ENCODE data around the gene PRKRIP1.
"Not testable (repeated sequence)": the region's sequence is repeated elsewhere in the genome, so short reads cannot be mapped to it uniquely, and the experiment has no call there.

Gene PRKRIP1

DNA sequence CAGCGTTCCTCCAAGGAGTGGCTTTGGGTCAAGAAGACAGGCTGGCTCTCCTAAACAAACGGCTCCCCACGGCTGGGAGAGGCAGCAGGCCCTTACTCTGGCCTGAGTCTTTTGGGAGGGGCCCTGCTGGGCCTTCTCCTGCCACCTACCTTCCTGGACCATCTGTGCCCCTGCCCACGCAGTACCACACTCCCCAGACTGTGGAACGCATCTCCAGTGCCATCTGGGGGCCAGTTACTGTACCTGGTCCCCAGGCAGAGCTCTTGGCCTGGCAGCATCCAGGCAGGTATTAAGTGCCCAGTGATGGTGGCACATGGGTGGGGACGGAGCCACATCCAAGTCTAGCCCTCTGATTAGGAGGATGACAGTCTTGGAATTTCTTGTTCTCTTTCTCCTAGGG lies 54.1 kb downstream of the PRKRIP1 start:
- Histone ChIP-seq H3K36me3 (ENCODE audit: control insufficient read depth, insufficient read depth, low read length, severe bottlenecking) (peaks cover 9% of the 10 kb centered on the region), H3K4me1 (ENCODE audit: control insufficient read depth, insufficient read depth, low read length) (peaks cover 4% of the 10 kb centered on the region), H3K27me3 (replicated peaks; ENCODE audit: control insufficient read depth, insufficient read depth, low read length) (no peaks in the 10 kb centered on the region), H3K4me3 (ENCODE audit: low read length) (no peak overlapping the region), H3K9me3 (ENCODE audit: control insufficient read depth, low read length) (no peaks in the 10 kb centered on the region), H3K9ac (ENCODE audit: low read length) (no peak overlapping the region)
- DNase-seq (ENCODE audit: low read depth), result no peak

DNA sequence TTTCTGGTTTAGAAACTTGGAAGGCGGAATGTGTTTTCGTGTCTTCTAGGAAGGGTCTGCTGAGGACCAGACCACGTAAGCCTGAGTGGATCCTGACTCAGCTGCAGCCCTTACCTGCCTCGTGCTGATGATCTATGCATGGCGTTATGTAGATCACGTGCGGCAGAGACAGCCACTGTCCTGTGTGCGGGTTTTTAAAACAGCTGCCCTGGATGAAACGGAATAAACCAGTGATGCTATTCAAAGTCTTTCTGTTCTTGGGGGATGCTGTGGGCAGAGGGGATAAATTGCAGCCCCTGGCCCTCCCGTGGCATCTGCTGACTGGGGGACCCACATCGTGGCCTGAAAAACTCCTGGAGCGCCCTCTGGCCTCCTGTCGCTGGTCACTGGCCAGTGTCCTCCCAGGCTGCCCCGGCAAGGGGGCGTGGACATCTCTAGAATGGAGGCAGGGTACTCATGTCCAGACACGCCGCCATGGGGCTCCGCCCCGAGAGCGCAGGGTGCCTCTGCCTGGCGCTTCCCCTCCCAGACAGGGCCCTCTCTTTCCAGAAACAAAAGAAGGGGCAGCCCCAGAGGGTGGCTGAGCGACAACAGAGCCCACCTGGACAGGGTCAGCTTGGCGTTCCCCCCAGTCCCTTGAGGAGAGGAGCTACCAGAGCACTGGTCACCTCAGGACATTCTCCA lies 55.4 kb downstream of the PRKRIP1 start:
- no peaks in the 10 kb centered on the region for H3K9me3 ChIP-seq (ENCODE audit: control insufficient read depth, low read length)
- H3K4me3 ChIP-seq (ENCODE audit: low read length), result peak overlapping the region; percentile 23
- no peaks in the 10 kb centered on the region for H3K27me3 ChIP-seq (replicated peaks; ENCODE audit: control insufficient read depth, insufficient read depth, low read length)
- no peak for DNase-seq (ENCODE audit: low read depth)
- no peak overlapping the region for H3K9ac ChIP-seq (ENCODE audit: low read length)
- peaks cover 13% of the 10 kb centered on the region for H3K36me3 ChIP-seq (ENCODE audit: control insufficient read depth, insufficient read depth, low read length, severe bottlenecking)
- peaks cover 4% of the 10 kb centered on the region for H3K4me1 ChIP-seq (ENCODE audit: control insufficient read depth, insufficient read depth, low read length)

DNA sequence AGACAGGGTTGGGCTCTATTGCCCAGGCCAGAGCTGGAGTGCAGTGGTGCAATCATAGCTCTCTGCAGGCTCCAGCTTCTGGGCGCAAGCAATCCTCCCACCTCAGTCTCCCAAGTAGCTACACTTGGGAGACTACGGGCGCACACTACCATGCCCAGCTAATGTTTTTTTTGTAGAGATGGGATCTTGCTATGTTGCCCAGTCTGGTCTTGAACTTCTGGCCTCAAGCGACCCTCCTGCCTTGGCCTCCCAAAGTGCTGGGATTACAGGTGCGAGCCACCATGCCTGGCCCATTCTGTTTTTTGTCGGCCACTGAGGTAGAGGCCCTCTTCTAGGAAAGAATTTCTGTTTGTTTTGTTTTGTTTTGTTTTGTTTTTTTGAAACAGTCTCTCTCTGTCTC lies 56.3 kb downstream of the PRKRIP1 start:
- no peak overlapping the region for H3K9ac ChIP-seq (ENCODE audit: low read length)
- no peaks in the 10 kb centered on the region for H3K9me3 ChIP-seq (ENCODE audit: control insufficient read depth, low read length)
- H3K36me3 ChIP-seq (ENCODE audit: control insufficient read depth, insufficient read depth, low read length, severe bottlenecking), result peaks cover 14% of the 10 kb centered on the region
- peaks cover 4% of the 10 kb centered on the region for H3K4me1 ChIP-seq (ENCODE audit: control insufficient read depth, insufficient read depth, low read length)
- no peak for DNase-seq (ENCODE audit: low read depth)
- H3K27me3 ChIP-seq (replicated peaks; ENCODE audit: control insufficient read depth, insufficient read depth, low read length), result no peaks in the 10 kb centered on the region
- no peak overlapping the region for H3K4me3 ChIP-seq (ENCODE audit: low read length)

DNA sequence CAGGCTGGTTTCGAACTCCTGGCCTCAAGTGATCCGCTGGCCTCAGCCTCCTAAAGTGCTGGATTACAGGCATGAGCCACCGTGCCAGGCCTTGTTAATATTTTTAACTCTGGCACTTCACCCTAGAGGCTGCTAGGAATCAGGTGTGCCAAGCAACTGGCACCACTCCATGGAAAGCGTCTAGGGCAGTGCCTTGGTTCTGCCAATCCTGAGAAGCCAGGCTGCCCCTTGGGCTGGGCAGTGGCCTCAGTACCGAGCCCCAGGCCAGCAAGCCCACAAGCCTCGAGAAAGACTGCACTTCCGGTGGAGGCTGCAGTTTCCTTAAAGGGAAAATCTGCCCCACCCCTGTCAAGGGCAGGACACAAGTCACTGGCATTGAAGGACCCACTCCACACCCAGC lies 57.2 kb downstream of the PRKRIP1 start:
- DNase-seq (ENCODE audit: low read depth), result no peak
- H3K9ac ChIP-seq (ENCODE audit: low read length), result no peak overlapping the region
- H3K9me3 ChIP-seq (ENCODE audit: control insufficient read depth, low read length), result no peaks in the 10 kb centered on the region
- no peaks in the 10 kb centered on the region for H3K27me3 ChIP-seq (replicated peaks; ENCODE audit: control insufficient read depth, insufficient read depth, low read length)
- peaks cover 20% of the 10 kb centered on the region for H3K36me3 ChIP-seq (ENCODE audit: control insufficient read depth, insufficient read depth, low read length, severe bottlenecking)
- no peak overlapping the region for H3K4me3 ChIP-seq (ENCODE audit: low read length)
- peaks cover 4% of the 10 kb centered on the region for H3K4me1 ChIP-seq (ENCODE audit: control insufficient read depth, insufficient read depth, low read length)

DNA sequence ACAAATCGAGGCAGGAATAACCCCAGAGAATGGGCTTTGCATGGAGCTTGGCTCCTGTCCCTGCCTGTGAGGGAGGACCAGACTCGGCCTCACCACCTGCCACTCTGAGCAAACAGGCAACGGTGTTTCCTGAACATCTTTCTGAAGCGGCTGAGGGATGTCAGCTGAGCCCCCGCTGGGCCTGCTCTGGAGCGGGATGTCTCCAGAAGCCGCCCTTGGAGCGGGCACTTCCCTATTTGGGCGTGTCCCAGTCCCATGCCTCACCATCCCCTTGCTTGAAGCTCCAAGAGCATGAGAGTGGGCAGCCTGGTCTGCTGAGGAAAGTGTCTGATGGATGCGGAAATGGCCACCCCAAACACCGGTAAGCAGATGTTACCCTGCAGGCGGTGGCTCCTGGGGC lies 58.3 kb downstream of the PRKRIP1 start:
- Histone ChIP-seq H3K9me3 (ENCODE audit: control insufficient read depth, low read length) (no peaks in the 10 kb centered on the region), H3K4me3 (ENCODE audit: low read length) (no peak overlapping the region), H3K4me1 (ENCODE audit: control insufficient read depth, insufficient read depth, low read length) (peaks cover 4% of the 10 kb centered on the region), H3K36me3 (ENCODE audit: control insufficient read depth, insufficient read depth, low read length, severe bottlenecking) (peaks cover 28% of the 10 kb centered on the region), H3K27me3 (replicated peaks; ENCODE audit: control insufficient read depth, insufficient read depth, low read length) (no peaks in the 10 kb centered on the region), H3K9ac (ENCODE audit: low read length) (no peak overlapping the region)
- no peak for DNase-seq (ENCODE audit: low read depth)

DNA sequence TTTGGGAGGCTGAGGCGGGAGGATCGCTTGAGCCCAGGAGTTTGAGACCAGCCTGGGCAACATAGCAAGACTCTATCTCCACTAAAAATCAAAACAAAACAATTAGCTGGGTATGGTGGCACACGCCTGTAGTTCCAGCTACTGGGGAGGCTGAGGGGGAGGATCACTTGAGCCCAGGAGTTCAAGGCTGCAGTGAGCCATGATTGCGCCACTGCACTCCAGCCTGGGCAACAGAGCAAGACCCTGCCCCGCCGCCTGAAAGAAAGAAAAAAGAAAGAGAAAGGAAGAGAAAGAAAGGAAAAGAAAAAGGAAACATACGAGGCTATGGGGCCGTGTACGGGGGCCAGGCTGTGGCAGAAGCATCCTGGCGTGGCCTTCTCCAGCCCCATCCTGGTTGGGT lies 58.8 kb downstream of the PRKRIP1 start:
- DNase-seq (ENCODE audit: low read depth); H3K27me3 ChIP-seq (replicated peaks; ENCODE audit: control insufficient read depth, insufficient read depth, low read length): not testable (repeated sequence)

DNA sequence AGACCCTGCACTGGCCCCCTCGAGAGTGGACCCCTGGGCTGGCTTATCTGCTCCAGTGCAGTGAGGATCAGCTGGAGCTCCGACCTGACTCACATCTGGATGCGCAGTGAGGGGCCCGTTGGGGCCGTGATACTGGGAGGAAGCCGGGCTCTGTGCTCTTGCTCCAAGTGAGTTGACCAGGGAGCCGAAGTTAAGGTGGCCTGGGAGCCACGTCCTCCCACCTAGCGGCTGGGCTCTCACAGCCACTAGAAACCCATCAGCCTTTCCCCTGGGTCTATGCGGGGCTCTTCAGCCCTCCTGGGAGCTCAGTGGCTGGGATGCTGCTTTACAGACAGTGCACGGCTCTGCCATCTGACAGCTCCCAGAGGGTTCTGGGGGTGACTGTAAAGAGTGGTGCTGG lies 59.4 kb downstream of the PRKRIP1 start:
- peaks cover 28% of the 10 kb centered on the region for H3K36me3 ChIP-seq (ENCODE audit: control insufficient read depth, insufficient read depth, low read length, severe bottlenecking)
- no peak for DNase-seq (ENCODE audit: low read depth)
- H3K4me3 ChIP-seq (ENCODE audit: low read length), result no peak overlapping the region
- H3K4me1 ChIP-seq (ENCODE audit: control insufficient read depth, insufficient read depth, low read length), result peaks cover 4% of the 10 kb centered on the region
- no peak overlapping the region for H3K9ac ChIP-seq (ENCODE audit: low read length)
- H3K9me3 ChIP-seq (ENCODE audit: control insufficient read depth, low read length), result no peaks in the 10 kb centered on the region
- no peaks in the 10 kb centered on the region for H3K27me3 ChIP-seq (replicated peaks; ENCODE audit: control insufficient read depth, insufficient read depth, low read length)

More for the DNA sequence above, 58.8 kb downstream of the PRKRIP1 start:
- not testable (repeated sequence) for H3K9me3 ChIP-seq (ENCODE audit: control insufficient read depth, low read length); H3K4me1 ChIP-seq (ENCODE audit: control insufficient read depth, insufficient read depth, low read length); H3K4me3 ChIP-seq (ENCODE audit: low read length); H3K9ac ChIP-seq (ENCODE audit: low read length)
- H3K36me3 ChIP-seq (ENCODE audit: control insufficient read depth, insufficient read depth, low read length, severe bottlenecking), result peaks cover 28% of the 10 kb centered on the region

DNA sequence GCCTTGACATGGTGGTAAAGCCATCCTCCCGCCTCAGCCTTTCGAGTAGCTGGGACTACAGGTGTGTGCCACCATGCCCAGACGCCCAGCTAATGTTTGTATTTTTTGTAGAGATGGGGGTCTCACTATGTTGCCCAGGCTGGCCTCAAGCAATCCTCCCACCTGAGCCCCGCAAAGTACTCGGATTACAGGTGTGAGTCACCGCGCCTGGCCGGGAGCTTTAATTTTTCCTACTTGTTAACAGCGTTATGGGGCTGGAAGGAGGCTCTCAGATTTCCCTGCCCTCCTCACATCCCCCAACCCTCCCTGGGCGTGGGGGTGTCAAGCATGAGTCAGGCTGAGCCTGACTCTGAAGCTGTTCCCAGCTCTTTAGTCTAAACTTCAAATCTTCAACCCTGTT lies 60.2 kb downstream of the PRKRIP1 start:
- peaks cover 28% of the 10 kb centered on the region for H3K36me3 ChIP-seq (ENCODE audit: control insufficient read depth, insufficient read depth, low read length, severe bottlenecking)
- no peak overlapping the region for H3K9ac ChIP-seq (ENCODE audit: low read length)
- H3K27me3 ChIP-seq (replicated peaks; ENCODE audit: control insufficient read depth, insufficient read depth, low read length), result no peaks in the 10 kb centered on the region
- DNase-seq (ENCODE audit: low read depth), result peak; percentile 19
- peaks cover 2% of the 10 kb centered on the region for H3K4me1 ChIP-seq (ENCODE audit: control insufficient read depth, insufficient read depth, low read length)
- no peaks in the 10 kb centered on the region for H3K9me3 ChIP-seq (ENCODE audit: control insufficient read depth, low read length)
- no peak overlapping the region for H3K4me3 ChIP-seq (ENCODE audit: low read length)

DNA sequence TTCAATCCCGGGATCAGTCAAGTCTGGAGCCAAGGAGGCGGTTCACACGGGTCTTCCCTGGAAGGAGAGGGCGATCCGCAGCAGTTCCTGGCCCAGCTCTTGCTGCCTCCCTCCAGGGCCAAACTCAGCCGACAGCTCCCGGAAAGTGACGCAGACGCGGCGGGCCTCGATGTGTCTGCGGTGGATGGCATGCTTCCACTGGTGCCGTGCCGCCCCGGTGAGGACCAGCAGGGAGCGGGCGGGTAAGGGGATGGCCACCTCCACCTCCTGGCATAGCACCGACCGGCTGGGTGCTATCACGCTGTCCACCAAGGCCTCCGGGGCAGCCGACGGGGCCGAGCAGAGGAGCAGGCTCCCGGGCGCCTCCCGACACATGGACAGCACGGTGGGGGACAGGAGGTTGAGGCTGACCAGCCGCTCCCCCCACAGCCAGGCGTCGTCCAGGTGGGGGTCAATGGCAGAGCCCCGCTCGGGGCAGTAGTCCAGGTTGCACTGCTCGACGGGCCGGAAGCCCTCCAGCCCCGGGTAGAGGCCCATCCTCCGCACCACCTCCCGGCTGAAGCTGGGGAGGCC lies 61.3 kb downstream of the PRKRIP1 start:
- Histone ChIP-seq H3K36me3 (ENCODE audit: control insufficient read depth, insufficient read depth, low read length, severe bottlenecking) (peaks cover 28% of the 10 kb centered on the region), H3K9me3 (ENCODE audit: control insufficient read depth, low read length) (no peaks in the 10 kb centered on the region), H3K4me1 (ENCODE audit: control insufficient read depth, insufficient read depth, low read length) (no peaks in the 10 kb centered on the region), H3K9ac (ENCODE audit: low read length) (no peak overlapping the region), H3K27me3 (replicated peaks; ENCODE audit: control insufficient read depth, insufficient read depth, low read length) (no peaks in the 10 kb centered on the region), H3K4me3 (ENCODE audit: low read length) (no peak overlapping the region)
- no peak for DNase-seq (ENCODE audit: low read depth)

DNA sequence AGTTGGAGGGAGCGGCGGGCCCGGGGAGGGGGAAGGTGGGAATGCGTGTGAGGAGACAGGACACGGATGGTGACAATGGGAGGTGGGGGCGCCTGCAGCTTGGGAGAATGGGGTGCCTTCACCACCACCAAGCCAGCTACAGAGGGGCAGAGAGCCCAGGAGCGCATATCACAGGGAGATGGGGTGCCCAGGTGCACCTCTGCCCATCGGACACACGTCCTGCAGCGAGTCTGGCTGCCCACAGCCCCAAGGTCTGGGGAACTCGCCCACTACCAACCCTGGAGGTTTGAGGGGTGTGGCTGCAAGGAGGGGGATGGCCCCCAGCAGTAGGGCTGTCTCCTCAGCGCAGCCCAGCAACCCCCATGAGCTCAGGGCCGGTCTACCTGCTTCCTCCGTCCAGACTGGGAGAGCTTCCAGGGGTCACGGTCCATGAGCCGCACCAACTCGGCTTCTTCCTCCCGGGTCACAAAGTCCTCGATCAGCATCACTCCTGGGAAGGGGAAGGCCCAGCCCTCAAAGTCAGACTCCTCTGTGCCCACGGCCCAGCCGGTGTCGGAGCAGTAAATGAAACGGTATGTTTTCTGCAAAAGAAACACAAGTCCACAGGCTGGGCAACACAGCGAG lies 63.2 kb downstream of the PRKRIP1 start:
- no peak for DNase-seq (ENCODE audit: low read depth)
- no peak overlapping the region for H3K9ac ChIP-seq (ENCODE audit: low read length)
- no peaks in the 10 kb centered on the region for H3K9me3 ChIP-seq (ENCODE audit: control insufficient read depth, low read length)
- H3K4me3 ChIP-seq (ENCODE audit: low read length), result no peak overlapping the region
- H3K36me3 ChIP-seq (ENCODE audit: control insufficient read depth, insufficient read depth, low read length, severe bottlenecking), result peaks cover 28% of the 10 kb centered on the region
- H3K4me1 ChIP-seq (ENCODE audit: control insufficient read depth, insufficient read depth, low read length), result peaks cover 9% of the 10 kb centered on the region
- H3K27me3 ChIP-seq (replicated peaks; ENCODE audit: control insufficient read depth, insufficient read depth, low read length), result no peaks in the 10 kb centered on the region

DNA sequence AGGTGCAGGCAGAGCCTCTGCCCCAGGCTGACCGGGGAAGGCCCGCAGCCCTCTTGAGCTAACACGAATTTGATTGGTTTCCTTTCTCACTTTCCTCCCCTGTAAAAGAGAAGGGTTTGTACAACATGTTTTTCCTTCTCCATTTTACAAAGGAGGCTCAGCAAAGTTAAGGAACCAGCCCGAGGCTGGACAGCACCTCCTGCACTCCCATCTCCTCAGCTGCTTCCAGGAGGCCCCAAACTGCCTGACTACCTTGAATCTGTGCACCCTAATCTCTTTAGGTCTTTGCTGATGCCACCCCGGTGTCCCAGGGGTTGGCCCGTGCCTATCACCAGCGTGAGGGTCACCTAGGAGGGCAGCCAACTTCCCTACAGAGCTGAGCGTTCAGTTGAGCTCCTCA lies 64.3 kb downstream of the PRKRIP1 start:
- no peaks in the 10 kb centered on the region for H3K27me3 ChIP-seq (replicated peaks; ENCODE audit: control insufficient read depth, insufficient read depth, low read length)
- DNase-seq (ENCODE audit: low read depth), result no peak
- H3K4me3 ChIP-seq (ENCODE audit: low read length), result no peak overlapping the region
- peaks cover 28% of the 10 kb centered on the region for H3K36me3 ChIP-seq (ENCODE audit: control insufficient read depth, insufficient read depth, low read length, severe bottlenecking)
- H3K4me1 ChIP-seq (ENCODE audit: control insufficient read depth, insufficient read depth, low read length), result peaks cover 10% of the 10 kb centered on the region
- no peak overlapping the region for H3K9ac ChIP-seq (ENCODE audit: low read length)
- H3K9me3 ChIP-seq (ENCODE audit: control insufficient read depth, low read length), result no peaks in the 10 kb centered on the region
